ENCODE results near the gene ZNF609.

GRCh38 chr15:64478863-64479262 is 18.5 kb downstream of the ZNF609 start:
- no peak for TF ChIP-seq CTCF (IDR thresholded peaks at IDR 0.05)
- TF ChIP-seq POLR2AphosphoS5 (IDR thresholded peaks at IDR 0.05), result no peak
- TF ChIP-seq POLR2A (IDR thresholded peaks at IDR 0.05), result no peak
- TF ChIP-seq EP300 (IDR thresholded peaks at IDR 0.05), result no peak

All from gastroesophageal sphincter (tissue), 3 donors.